Breast epithelium (tissue), 4 donors: ENCODE results near the gene SLC39A11. TPM values are rescaled to one million over a fixed set of nuclear protein-coding genes. Genes with fewer than 3 reads are reported as not detected.
"Not testable (repeated sequence)": the region's sequence is repeated elsewhere in the genome, so short reads cannot be mapped to it uniquely, and the experiment has no call there.

Experiments
- DNase-seq, 2 donors: peaks; one replicate each; pipeline ENCODE4 v3.0.0-alpha.2; 2019; ENCODE audit warnings: low spot score in 2 of 2
- H3K27ac ChIP-seq, 2 donors: fragments of 200-600 bp; sonication (generic) in 1 of 2; one replicate each; pipeline ENCODE4 v1.5.1; 2016 to 2019; ENCODE audit warnings: mild to moderate bottlenecking in 1 of 2
- H3K27me3 ChIP-seq, 2 donors: fragments of 200-600 bp; sonication (generic) in 1 of 2; one replicate each; pipeline versions ENCODE4 v1.5.1 to v1.6.0; 2017 to 2019; ENCODE audit warnings: control low read depth in 1 of 2, mild to moderate bottlenecking in 1 of 2
- H3K36me3 ChIP-seq: fragments of 200-600 bp; one replicate; pipeline ENCODE4 v1.5.1; 2019
- H3K4me1 ChIP-seq, 2 donors: fragments of 200-600 bp; sonication (generic); one replicate each; pipeline ENCODE4 v1.5.1; 2016 to 2019; ENCODE audit warnings: control low read depth in 1 of 2
- H3K4me3 ChIP-seq, 3 donors: fragments of 200-600 bp; sonication (generic); 1 replicate in 2 of 3; 2 replicates in 1 of 3; pipeline ENCODE4 v1.5.1; 2016 to 2019; ENCODE audit warnings: mild to moderate bottlenecking in 3 of 3, moderate library complexity in 2 of 3
- H3K9me3 ChIP-seq, 2 donors: fragments of 200-600 bp; sonication (generic) in 1 of 2; one replicate each; pipeline ENCODE4 v1.5.1; 2016 to 2019; ENCODE audit warnings: control low read depth in 1 of 2
- POLR2A ChIP-seq: fragments of 450-650 bp; IDR thresholded peaks from one replicate; pipeline ENCODE4 v1.6.1; 2016; ENCODE audit warnings: antibody characterized with exemption, mild to moderate bottlenecking, moderate library complexity
- POLR2AphosphoS5 ChIP-seq, 3 donors: sonication (generic); formaldehyde crosslinking; IDR thresholded peaks; one replicate each; pipeline ENCODE4 v1.6.1; 2017; ENCODE audit warnings: antibody characterized with exemption in 3 of 3
- intact Hi-C: fragments of 100-400 bp; cut with DNase I; formaldehyde crosslinking; loops from one replicate; pipeline ENCODE4 v1.15.1; 2023; ENCODE audit warnings: low total_unique reads
- total RNA-seq, 3 donors: library from RNA; depleted of rRNA; stranded (reverse); fragments of >200 nt; gene quantifications; one replicate each; pipeline ENCODE4 v1.1.0, GENCODE V29; 2016
- TF ChIP-seq, protein P1 (sequence below), 3 donors: fragments of 450-650 bp; IDR thresholded peaks; one replicate each; pipeline ENCODE4 v1.5.1; 2016 to 2017; ENCODE audit warnings: antibody characterized with exemption in 3 of 3, mild to moderate bottlenecking in 3 of 3, moderate library complexity in 3 of 3

SLC39A11 gene
- total RNA-seq, 3 donors from 2014 or later = 31.8 to 54.6 (median 47.0) TPM

DNA sequence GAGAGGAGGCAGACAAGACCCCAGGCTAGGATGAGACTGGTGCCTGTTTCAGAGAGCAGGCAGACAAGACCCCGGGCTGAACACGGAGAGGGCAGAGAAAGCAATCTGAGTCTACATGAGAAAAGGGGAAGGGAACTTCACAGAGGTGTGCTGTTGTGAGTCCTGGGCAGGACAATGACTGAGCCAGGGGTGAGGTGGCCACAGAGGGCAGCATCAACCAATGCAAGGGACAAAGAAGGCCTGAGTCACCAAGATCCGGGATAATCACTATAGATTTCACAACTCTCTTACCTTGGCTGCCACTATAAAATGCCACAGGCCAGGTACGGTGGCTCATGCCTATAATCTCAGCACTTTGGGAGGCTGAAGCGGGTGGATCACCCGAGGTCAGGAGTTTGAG, 89.0 kb downstream of the SLC39A11 start:
- no peaks in the 10 kb centered on the region for H3K9me3 ChIP-seq
- no peak for TF ChIP-seq POLR2A
- TF ChIP-seq POLR2AphosphoS5 (IDR thresholded peaks at IDR 0.05) = no peak
- TF ChIP-seq, protein P1, sequence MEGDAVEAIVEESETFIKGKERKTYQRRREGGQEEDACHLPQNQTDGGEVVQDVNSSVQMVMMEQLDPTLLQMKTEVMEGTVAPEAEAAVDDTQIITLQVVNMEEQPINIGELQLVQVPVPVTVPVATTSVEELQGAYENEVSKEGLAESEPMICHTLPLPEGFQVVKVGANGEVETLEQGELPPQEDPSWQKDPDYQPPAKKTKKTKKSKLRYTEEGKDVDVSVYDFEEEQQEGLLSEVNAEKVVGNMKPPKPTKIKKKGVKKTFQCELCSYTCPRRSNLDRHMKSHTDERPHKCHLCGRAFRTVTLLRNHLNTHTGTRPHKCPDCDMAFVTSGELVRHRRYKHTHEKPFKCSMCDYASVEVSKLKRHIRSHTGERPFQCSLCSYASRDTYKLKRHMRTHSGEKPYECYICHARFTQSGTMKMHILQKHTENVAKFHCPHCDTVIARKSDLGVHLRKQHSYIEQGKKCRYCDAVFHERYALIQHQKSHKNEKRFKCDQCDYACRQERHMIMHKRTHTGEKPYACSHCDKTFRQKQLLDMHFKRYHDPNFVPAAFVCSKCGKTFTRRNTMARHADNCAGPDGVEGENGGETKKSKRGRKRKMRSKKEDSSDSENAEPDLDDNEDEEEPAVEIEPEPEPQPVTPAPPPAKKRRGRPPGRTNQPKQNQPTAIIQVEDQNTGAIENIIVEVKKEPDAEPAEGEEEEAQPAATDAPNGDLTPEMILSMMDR (IDR thresholded peaks at IDR 0.05) = no peak
- intact Hi-C loops = no loop called here
- no peak overlapping the region for H3K27ac ChIP-seq
- no peaks in the 10 kb centered on the region for H3K36me3 ChIP-seq
- DNase-seq = peak in 1 of 2 donors; percentile 54
- no peak overlapping the region for H3K4me3 ChIP-seq
- H3K4me1 ChIP-seq = no peaks in the 10 kb centered on the region
- no peaks in the 10 kb centered on the region for H3K27me3 ChIP-seq

DNA sequence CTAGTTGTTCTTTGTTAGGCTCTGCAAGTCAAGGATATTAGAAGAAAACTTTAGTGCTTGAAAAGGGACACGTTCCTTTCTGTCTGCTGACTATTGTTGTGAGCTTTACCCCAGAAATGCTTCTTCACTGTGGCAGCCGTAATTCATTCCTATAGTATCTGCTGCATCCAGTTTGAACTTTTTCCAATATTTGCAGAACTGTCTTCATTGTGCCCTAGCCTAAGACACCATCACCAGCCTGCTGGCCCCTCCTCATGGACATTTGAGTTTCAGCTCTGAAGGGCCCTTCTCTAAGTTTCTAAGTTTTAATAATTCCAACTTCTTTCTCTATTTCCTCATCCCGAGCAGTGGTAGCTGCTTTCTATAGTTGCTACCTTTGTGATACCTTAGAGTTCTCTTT, 91.7 kb downstream of the SLC39A11 start:
- intact Hi-C loops = no loop called here
- TF ChIP-seq, protein P1 (IDR thresholded peaks at IDR 0.05) = no peak
- TF ChIP-seq POLR2AphosphoS5 (IDR thresholded peaks at IDR 0.05) (no peak), POLR2A (no peak)
- Histone ChIP-seq H3K4me1 (no peaks in the 10 kb centered on the region), H3K36me3 (no peaks in the 10 kb centered on the region), H3K4me3 (no peak overlapping the region), H3K27me3 (no peaks in the 10 kb centered on the region), H3K9me3 (no peaks in the 10 kb centered on the region), H3K27ac (no peak overlapping the region)
- DNase-seq = no peak

DNA sequence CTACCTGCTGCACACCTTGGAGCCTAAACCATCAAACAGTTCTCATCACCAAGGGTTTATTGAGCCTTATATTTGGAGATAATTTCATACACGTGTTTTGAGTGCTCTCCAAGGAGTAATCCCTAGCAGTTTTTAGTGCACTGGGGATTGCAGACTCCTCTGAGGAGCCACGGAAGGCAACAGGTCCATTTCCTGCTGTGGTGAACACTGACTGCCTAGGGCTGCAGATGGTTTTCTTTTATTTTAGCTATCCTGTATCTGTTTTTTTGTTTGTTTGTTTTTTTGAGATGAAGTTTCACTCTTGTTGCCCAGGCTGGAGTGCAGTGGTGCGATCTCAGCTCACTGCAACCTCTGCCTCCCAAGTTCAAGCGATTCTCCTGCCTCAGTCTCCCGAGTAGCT, 93.0 kb downstream of the SLC39A11 start:
- H3K4me1 ChIP-seq, intact Hi-C loops, DNase-seq, H3K27ac ChIP-seq, H3K9me3 ChIP-seq, H3K36me3 ChIP-seq, H3K4me3 ChIP-seq, H3K27me3 ChIP-seq: not testable (repeated sequence)

DNA sequence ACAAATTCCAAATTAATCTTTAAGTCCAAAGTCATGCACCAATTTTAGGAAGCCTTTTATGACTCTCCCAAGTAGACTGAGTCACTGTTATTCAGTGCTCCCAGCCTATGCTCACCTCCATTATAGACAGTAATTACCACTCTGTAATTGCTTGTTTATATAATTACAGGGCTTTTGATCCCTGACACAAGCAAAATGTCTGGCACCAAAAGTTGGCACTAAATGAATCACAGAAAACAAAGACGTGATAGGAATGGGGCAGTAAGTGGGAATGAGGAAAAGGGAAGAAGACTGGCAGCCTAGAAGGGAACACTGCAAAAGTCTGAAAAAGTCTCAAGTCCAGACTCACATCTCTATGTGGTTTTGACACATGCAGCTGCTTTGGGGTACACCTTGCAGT, 94.1 kb downstream of the SLC39A11 start:
- Histone ChIP-seq H3K27me3 (no peaks in the 10 kb centered on the region), H3K27ac (no peak overlapping the region), H3K4me1 (no peaks in the 10 kb centered on the region), H3K4me3 (no peak overlapping the region), H3K36me3 (no peaks in the 10 kb centered on the region), H3K9me3 (no peaks in the 10 kb centered on the region)
- intact Hi-C loops = no loop called here
- DNase-seq = no peak
- TF ChIP-seq POLR2A (no peak), POLR2AphosphoS5 (IDR thresholded peaks at IDR 0.05) (no peak)
- TF ChIP-seq, protein P1 (IDR thresholded peaks at IDR 0.05) = no peak

DNA sequence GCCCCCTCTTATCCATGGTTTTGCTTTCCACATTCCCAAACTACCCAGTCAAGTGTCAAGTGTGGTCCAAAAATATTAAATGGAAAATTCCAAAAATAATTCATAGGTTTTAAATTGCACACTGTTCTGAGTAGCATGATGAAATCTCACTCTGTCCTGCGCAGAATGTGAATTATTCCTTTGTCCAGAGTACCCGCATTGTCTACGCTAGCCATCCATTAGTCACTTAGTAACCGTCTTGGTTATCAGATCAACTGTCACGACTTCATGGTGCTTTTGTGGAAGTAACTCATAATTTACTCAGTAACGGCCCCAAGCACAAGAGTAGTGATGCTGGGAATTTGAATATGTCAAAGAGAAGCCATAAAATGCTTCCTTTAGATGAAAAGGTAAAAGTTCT, 94.9 kb downstream of the SLC39A11 start:
- no peak overlapping the region for H3K27ac ChIP-seq
- H3K9me3 ChIP-seq = no peaks in the 10 kb centered on the region
- intact Hi-C loops = no loop called here
- no peaks in the 10 kb centered on the region for H3K27me3 ChIP-seq
- no peak overlapping the region for H3K4me3 ChIP-seq
- no peak for DNase-seq
- TF ChIP-seq POLR2A = no peak
- TF ChIP-seq, protein P1 (IDR thresholded peaks at IDR 0.05) = no peak
- no peak for TF ChIP-seq POLR2AphosphoS5 (IDR thresholded peaks at IDR 0.05)
- H3K4me1 ChIP-seq = no peaks in the 10 kb centered on the region
- no peaks in the 10 kb centered on the region for H3K36me3 ChIP-seq

DNA sequence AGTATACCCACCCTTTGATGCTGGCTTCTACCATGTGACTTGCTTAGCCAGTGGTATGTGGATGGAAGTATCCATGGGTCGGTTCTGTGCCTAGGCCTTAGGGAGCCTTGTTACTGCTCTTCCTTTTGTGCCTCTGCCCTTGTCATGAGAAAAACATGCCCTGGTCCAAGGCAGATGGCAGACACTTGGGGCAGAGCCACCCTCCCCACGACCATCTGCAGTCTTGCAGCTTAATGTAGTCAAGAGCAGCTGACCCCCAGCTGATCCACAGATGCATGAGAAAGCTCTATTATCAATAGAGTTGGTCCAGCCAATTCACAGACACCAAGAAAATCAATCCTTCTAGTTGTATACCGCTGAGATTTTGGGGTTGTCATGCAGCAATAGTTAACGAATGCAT, 95.7 kb downstream of the SLC39A11 start:
- DNase-seq = no peak
- Histone ChIP-seq H3K4me1 (no peaks in the 10 kb centered on the region), H3K9me3 (no peaks in the 10 kb centered on the region), H3K4me3 (no peak overlapping the region), H3K27me3 (no peaks in the 10 kb centered on the region), H3K27ac (no peak overlapping the region), H3K36me3 (no peaks in the 10 kb centered on the region)
- intact Hi-C loops = no loop called here
- no peak for TF ChIP-seq POLR2AphosphoS5 (IDR thresholded peaks at IDR 0.05)
- TF ChIP-seq, protein P1 (IDR thresholded peaks at IDR 0.05) = no peak
- TF ChIP-seq POLR2A = no peak
